PFSK-1 (cell line): ENCODE measurements around the gene PELI2.

Source experiments
- FOXP2 ChIP-seq: optimal IDR thresholded peaks from 2 replicates; pipeline ENCODE3; 2011; ENCODE audit warnings: borderline replicate concordance, control low read depth, inconsistent platforms; ENCODE audit not compliant: insufficient read depth; ENCODE audit errors: extremely low read length, extremely low read depth
- POLR2AphosphoS5 ChIP-seq: IDR thresholded peaks from 2 replicates; pipeline ENCODE4 v1.6.1; 2012; ENCODE audit warnings: low read depth, mild to moderate bottlenecking, control low read depth, low read length, moderate library complexity
- SIN3A ChIP-seq: IDR thresholded peaks from 2 replicates; pipeline ENCODE4 v1.6.1; 2012; ENCODE audit warnings: mild to moderate bottlenecking, low read length, moderate library complexity, borderline replicate concordance; ENCODE audit not compliant: insufficient read depth
- TAF1 ChIP-seq: IDR thresholded peaks from 2 replicates; pipeline ENCODE4 v1.6.1; 2012; ENCODE audit warnings: low read length, control low read depth, borderline replicate concordance; ENCODE audit not compliant: insufficient read depth
- TF ChIP-seq, protein P1 (sequence below), 2 experiments: IDR thresholded peaks; 2 replicates each; pipeline versions ENCODE4 v1.6.1 to v1.8.0; 2011 to 2012; ENCODE audit warnings: low read depth in 2 of 2, low read length in 2 of 2, control low read depth in 1 of 2, inconsistent platforms in 1 of 2, mild to moderate bottlenecking in 1 of 2, moderate library complexity in 1 of 2; ENCODE audit not compliant: insufficient read depth in 1 of 2

The PELI2 gene

DNA sequence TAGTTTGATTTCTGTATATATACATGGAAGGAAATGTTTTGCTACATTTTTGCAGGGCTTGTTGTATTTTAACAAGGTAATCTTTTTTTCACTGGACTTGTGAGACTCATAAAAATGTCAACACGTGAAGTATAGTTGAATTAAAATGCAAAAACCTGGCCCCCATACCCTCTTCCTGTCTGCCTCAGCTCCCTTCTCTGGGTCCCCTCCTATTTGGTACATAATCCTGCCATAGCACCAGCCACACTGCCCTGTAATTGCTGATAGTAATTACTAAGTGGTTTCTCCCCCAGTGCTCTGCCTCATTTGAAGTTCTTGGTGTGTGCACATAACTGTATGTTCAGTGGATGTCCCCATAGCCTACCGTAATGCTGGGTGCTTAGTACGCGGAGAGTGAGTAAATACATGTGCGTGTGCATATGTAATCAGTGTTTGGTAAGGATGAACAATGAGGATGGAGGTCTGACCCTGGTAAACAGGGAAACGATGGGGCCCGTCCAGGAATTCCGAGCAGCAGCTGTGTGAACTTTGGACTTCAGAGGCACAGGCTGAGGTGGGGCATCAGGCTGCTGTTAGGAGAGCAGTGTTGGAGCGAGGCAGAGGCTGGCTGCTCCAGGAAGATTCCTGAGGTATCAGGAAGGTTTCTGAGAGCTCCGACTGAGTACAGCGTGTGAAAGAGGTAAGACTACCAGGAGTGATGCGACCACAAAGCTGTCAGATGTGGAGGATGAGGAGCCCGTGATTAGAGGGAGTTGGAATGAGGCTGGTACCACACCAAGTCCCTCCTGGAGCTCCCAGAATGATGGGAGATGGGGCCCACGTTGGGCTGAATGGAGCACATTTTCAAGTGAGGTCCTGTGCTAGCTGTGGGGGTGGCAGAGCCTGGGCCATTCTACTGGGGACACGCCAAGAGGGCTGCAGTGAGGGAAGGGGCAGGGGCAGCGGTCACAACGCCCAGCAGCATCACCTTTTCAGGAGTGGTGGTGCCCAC, 106.8 kb downstream of the PELI2 start:
- no peak for TF ChIP-seq FOXP2
- TF ChIP-seq POLR2AphosphoS5: no peak
- no peak for TF ChIP-seq TAF1
- TF ChIP-seq SIN3A: no peak
- TF ChIP-seq, protein P1, sequence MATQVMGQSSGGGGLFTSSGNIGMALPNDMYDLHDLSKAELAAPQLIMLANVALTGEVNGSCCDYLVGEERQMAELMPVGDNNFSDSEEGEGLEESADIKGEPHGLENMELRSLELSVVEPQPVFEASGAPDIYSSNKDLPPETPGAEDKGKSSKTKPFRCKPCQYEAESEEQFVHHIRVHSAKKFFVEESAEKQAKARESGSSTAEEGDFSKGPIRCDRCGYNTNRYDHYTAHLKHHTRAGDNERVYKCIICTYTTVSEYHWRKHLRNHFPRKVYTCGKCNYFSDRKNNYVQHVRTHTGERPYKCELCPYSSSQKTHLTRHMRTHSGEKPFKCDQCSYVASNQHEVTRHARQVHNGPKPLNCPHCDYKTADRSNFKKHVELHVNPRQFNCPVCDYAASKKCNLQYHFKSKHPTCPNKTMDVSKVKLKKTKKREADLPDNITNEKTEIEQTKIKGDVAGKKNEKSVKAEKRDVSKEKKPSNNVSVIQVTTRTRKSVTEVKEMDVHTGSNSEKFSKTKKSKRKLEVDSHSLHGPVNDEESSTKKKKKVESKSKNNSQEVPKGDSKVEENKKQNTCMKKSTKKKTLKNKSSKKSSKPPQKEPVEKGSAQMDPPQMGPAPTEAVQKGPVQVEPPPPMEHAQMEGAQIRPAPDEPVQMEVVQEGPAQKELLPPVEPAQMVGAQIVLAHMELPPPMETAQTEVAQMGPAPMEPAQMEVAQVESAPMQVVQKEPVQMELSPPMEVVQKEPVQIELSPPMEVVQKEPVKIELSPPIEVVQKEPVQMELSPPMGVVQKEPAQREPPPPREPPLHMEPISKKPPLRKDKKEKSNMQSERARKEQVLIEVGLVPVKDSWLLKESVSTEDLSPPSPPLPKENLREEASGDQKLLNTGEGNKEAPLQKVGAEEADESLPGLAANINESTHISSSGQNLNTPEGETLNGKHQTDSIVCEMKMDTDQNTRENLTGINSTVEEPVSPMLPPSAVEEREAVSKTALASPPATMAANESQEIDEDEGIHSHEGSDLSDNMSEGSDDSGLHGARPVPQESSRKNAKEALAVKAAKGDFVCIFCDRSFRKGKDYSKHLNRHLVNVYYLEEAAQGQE (IDR thresholded peaks at IDR 0.05; ENCODE audit: insufficient read depth in 1 of 2, low read depth in 2 of 2, low read length in 2 of 2): no peak

DNA sequence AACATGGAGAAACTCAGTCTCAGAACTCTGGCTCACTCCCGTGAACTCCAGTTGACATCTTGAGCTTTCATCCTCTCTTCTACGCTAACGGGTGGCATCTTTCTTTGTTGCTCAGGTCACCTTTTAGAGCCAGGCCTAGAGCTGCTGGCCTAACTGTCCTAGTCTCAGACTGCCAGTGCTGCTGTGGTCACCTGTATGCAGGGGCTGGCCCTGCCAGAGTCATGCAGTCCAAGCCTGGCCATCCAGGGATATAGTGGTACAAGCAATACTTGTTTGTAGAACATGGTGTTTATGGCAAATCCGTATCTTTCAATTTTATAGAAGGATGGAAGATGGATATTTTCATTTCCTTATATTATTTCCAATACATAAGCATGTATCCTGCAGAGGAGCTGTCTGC, 117.2 kb downstream of the PELI2 start:
- TF ChIP-seq SIN3A (no peak), POLR2AphosphoS5 (no peak), TAF1 (no peak), FOXP2 (no peak)
- TF ChIP-seq, protein P1 (IDR thresholded peaks at IDR 0.05; ENCODE audit: insufficient read depth in 1 of 2, low read depth in 2 of 2, low read length in 2 of 2): no peak

DNA sequence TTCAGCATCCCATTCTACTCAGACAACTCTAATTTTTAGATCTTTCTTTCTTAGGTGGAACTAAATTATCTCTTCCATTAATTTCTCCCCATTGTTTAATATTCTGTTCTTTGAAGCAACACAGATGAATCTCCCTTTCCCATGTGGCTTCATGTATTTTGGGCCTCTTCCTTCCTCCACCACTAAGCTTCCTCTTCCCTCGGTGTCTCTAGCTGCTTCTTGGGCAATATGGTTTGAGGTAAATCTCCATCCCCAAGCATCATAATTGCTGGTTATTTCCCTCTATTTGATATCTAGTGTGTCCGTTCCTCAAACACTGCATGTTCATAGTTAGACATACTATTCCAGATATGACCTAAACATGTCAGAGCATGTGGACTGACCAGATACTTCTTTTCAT, 119.2 kb downstream of the PELI2 start:
- TF ChIP-seq TAF1 (no peak), SIN3A (no peak), FOXP2 (no peak), POLR2AphosphoS5 (no peak)
- TF ChIP-seq, protein P1 (IDR thresholded peaks at IDR 0.05; ENCODE audit: insufficient read depth in 1 of 2, low read depth in 2 of 2, low read length in 2 of 2): no peak

DNA sequence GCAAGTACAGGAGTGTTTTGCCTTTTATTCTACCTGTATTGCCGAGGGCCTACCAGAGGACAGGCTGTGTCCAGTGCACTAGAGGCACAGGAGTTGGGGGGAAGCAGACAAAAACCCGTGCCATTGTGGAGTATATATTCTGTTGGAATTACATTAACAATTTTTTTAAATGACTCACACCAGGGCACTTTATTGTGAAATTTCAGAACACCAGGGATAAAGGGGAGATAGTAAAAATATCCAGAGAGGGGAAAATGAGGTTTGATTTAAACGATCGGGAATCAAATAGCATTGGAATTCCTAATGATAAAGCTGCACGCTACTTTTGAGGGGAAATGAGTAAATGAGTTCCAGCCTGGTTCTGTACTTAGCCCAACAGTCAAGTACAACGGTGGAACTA, 123.2 kb downstream of the PELI2 start:
- TF ChIP-seq POLR2AphosphoS5 (no peak), SIN3A (no peak), FOXP2 (no peak), TAF1 (no peak)
- TF ChIP-seq, protein P1 (IDR thresholded peaks at IDR 0.05; ENCODE audit: insufficient read depth in 1 of 2, low read depth in 2 of 2, low read length in 2 of 2): no peak

DNA sequence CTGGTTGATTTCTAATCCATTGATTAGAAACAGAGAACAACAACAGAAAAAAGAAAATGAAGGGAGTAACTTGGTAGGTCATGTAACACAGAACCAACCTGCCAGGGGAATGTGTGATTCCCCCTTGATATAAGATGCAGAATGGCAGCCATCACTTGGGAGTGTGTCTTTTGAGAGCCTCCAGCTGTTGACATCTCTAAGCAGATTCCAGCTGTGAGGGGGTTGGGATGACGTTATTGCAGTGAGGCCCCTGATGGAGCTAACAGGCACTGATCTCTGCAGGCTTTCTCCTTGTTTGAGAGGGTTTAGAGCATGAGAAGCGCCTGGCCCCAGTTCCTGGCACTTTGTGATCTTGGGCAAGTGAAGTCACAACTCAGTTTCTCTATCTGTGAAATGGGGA, 124.9 kb downstream of the PELI2 start:
- TF ChIP-seq TAF1 (no peak), FOXP2 (no peak), SIN3A (no peak), POLR2AphosphoS5 (no peak)
- TF ChIP-seq, protein P1 (IDR thresholded peaks at IDR 0.05; ENCODE audit: insufficient read depth in 1 of 2, low read depth in 2 of 2, low read length in 2 of 2): no peak
